Activated T-cell treated with anti-CD3 and anti-CD28 coated beads, Interleukin-2, amount 50 U/mL, for 24 hours (primary cell): Measurements from ENCODE around the gene NPHP1.
"Not testable (repeated sequence)": the region's sequence is repeated elsewhere in the genome, so short reads cannot be mapped to it uniquely, and the experiment has no call there.

Experiments used
- DNase-seq: peaks from one replicate; pipeline ENCODE4 v3.0.0-alpha.2; 2020
- H3K27ac Mint-ChIP-seq: 2 replicates; pipeline ENCODE4 v1.8.0; 2020; ENCODE audit warnings: mild to moderate bottlenecking, mixed read lengths
- H3K27me3 Mint-ChIP-seq: 2 replicates; pipeline ENCODE4 v1.8.0; 2020; ENCODE audit warnings: mixed read lengths
- H3K36me3 Mint-ChIP-seq: 2 replicates; pipeline ENCODE4 v1.8.0; 2020; ENCODE audit warnings: low read depth, mixed read lengths
- H3K4me1 Mint-ChIP-seq: 2 replicates; pipeline ENCODE4 v1.8.0; 2020; ENCODE audit warnings: low read depth, mixed read lengths
- H3K4me3 Mint-ChIP-seq: 2 replicates; pipeline ENCODE4 v1.8.0; 2020; ENCODE audit warnings: mild to moderate bottlenecking, moderate library complexity, mixed read lengths
- H3K9me3 Mint-ChIP-seq: 2 replicates; pipeline ENCODE4 v1.8.0; 2020; ENCODE audit warnings: mixed read lengths

The NPHP1 gene

DNA sequence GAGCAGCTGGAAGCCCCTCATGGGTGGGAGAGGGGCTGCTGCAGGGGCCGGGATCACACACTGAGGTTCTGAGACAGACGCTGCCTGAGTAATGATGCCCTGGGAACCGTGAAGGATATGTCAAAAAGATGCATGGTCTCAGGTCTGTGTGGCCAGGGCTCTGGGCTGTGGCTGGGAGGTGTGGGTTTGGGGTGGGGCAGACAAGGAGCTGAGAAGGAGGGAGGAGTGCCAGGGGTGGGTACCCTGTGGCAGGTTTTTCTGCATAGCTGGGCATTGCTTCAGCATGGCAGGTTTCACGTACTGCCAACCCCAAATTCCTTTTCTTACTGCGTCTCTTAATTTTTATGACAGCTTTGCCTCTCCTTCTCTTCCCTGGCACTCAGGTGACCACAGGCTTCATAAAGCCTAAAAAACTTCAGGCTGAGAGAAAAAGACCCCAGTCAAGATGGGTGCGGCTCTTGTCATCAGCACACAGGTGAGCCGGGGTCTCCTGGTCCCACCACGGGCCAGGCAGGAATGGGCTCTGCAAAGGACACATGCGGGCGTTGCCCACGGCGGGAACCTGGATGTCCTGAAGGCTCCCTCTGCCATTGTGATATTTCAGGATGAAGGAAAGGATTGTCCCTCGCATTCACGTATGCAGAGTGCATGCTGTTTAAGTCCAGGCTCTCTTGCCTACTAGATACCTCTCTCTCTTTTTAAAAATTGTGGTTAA, 107.2 kb downstream of the NPHP1 start:
- peaks cover 18% of the 10 kb centered on the region for H3K27me3 Mint-ChIP-seq
- no peak overlapping the region for H3K4me3 Mint-ChIP-seq
- H3K27ac Mint-ChIP-seq = no peak overlapping the region
- DNase-seq = no peak
- no peaks in the 10 kb centered on the region for H3K9me3 Mint-ChIP-seq
- H3K4me1 Mint-ChIP-seq = peaks cover 9% of the 10 kb centered on the region
- H3K36me3 Mint-ChIP-seq = no peaks in the 10 kb centered on the region

DNA sequence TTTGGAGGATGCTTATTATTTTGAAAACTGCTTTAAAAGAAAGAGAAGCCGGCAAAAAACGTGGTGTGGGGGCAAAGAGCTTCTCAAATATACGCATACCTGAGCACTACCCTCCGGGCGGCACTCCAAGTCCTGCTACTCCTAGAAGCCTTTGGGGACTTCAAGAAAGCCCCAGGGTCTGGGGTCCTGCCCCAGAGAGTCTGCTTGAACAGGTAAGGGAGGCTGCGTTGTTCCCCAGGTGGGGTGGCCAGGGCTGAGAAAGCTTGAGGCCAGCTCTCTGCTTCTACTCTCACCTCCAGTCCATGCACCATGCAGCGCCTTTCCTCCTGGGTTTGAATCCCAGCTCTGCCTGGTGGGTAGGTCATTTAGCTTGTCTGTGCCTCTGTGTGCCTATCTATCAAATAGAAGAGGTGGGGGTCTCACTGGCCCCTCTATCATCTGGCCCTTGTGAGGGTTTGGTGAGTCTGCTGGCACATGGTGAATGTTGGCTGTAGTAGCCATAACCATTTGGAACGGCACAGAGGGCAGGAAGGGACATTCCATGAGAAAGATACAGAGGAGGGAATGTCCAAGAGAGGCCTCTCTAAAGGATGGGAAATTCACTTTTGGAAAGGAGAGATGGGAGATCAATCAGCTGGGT, 108.7 kb downstream of the NPHP1 start:
- no peak for DNase-seq
- Mint-ChIP-seq H3K36me3 (no peaks in the 10 kb centered on the region), H3K4me3 (no peak overlapping the region), H3K9me3 (no peaks in the 10 kb centered on the region), H3K27ac (no peak overlapping the region), H3K4me1 (peaks cover 2% of the 10 kb centered on the region), H3K27me3 (peaks cover 7% of the 10 kb centered on the region)

DNA sequence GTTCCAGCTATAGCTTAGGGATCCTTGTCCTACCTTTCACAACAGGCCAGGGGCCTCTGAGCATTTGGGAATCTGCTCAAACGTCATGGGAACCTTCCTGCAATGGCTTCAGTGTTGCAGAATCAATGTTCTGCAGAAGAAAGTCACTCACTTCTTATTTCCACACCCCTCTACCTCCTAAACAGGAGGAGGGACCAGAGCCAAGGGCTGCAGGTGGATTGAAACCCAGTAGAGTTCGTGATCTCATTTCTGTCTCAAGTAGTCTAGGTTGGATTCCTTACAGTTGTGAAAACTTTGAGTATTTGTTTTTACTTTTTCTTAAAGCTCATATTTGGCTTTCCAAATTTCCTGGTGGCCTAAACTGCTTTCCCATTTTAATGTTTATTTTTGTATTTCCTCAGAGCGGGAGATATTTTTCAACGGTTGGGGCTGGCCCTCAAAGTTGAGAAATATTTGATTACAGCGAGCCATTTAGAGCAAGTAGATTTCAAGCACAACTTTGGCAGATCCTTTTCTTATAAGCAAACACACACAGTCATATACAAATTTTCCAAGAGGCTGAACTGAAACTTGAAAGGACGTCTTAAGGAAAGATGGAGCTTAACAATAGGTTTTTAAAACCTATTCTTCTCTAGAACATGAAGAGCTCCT, 109.8 kb downstream of the NPHP1 start:
- H3K4me1 Mint-ChIP-seq, H3K27ac Mint-ChIP-seq, H3K27me3 Mint-ChIP-seq, H3K4me3 Mint-ChIP-seq, DNase-seq, H3K9me3 Mint-ChIP-seq, H3K36me3 Mint-ChIP-seq: not testable (repeated sequence)

DNA sequence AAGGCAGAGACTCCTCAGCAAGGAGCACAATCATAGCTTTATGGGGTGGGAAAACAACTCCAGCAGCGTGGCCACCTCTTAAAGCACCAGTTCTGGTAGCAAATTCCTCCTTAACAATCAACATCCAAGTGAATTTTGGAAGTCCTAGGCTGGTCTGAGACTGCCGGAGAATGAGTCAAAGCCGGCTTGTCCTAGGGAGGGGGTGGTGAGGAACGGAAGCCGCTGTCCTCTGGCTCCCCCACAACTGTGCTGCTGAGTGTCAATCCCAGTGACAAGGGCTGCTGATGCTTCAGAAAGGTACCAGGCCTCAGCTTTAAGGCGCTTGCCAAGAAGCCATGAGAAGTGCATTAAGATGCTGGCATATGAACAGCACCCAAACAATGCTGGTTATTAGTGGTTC, 110.9 kb downstream of the NPHP1 start:
- H3K27ac Mint-ChIP-seq, H3K4me3 Mint-ChIP-seq, H3K9me3 Mint-ChIP-seq: not testable (repeated sequence)

DNA sequence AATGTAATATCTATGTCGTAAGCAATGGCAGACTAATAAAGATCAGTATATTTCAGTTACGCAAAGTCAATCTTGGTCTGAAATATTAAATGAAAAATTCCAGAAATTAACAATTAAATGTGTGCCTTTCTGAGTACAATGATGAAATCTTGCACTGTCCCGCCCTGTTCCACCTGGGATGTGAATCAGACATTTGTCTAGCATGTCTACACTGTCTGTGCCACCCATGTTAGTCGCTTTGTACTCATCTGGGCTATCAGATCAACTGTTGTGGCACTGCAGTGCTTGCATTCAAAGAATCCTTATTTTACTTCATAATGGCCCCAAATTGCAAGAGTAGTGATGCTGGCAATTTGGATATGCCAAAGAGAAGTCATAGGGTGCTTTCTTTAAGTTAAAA, 114.6 kb downstream of the NPHP1 start:
- DNase-seq, H3K27me3 Mint-ChIP-seq, H3K4me1 Mint-ChIP-seq, H3K27ac Mint-ChIP-seq, H3K36me3 Mint-ChIP-seq, H3K9me3 Mint-ChIP-seq, H3K4me3 Mint-ChIP-seq: not testable (repeated sequence)

More for the DNA sequence above, 110.9 kb downstream of the NPHP1 start:
- not testable (repeated sequence) for DNase-seq, H3K4me1 Mint-ChIP-seq, H3K27me3 Mint-ChIP-seq, H3K36me3 Mint-ChIP-seq

DNA sequence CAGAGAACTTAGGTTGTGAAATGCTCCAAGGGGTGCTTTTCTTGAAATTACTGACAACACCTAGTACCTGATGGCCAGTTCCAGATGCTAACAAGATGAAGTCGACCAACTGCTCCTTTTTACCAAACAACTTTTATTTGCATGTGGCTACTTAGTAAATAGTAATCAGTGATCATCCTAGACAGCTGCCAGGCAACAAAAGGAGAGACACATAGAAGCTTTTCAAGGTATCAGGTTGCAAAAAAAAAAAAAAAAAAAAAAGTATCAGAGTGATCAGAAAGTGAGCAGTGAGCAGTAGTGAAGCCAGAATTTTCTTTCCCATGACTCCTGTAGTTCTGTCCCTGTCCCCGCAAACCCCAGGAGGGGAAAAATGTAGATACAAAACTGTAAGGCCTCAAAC, 121.1 kb downstream of the NPHP1 start:
- H3K27ac Mint-ChIP-seq, H3K36me3 Mint-ChIP-seq, H3K27me3 Mint-ChIP-seq, H3K9me3 Mint-ChIP-seq, H3K4me3 Mint-ChIP-seq, DNase-seq, H3K4me1 Mint-ChIP-seq: not testable (repeated sequence)

DNA sequence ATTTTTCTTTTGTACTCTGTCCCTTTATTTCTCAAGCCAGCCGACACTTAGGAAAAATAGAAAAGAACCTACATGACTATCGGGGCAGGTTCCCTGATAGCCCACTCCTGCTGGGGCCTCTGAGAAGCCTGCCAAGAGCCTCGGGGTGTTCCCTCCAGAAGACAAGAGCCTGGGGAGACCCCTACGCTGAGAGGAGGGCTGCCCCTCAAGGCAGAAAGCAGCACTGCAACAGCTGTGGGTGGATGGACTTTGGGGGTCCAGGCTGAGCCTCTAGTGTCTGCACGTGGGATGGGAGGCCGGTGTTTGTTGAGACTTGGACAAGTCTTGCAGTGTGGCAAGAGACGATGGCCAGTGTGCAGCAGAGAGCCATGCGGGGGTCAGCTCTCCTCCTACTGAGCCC, 121.7 kb downstream of the NPHP1 start:
- not testable (repeated sequence) for H3K4me1 Mint-ChIP-seq, H3K36me3 Mint-ChIP-seq, DNase-seq

DNA sequence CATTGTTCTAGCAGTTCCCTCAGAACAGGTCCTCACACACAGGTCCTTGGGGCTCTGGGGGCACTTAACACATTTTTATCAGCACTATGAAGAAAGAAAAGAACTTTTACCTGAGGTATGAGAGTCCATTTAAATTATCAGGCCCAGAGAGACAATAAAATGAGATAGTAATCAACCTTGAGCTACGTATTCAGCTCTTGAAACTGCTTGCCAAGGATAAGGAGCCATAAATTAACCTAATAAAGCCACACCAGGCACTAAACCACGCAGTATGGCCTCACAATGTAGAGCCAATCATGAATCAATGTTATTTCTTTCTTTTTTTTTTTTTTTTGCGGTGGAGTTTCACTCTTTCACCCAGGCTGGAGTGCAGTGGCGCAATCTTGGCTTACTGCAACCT, 126.7 kb downstream of the NPHP1 start:
- not testable (repeated sequence) for H3K27me3 Mint-ChIP-seq, H3K9me3 Mint-ChIP-seq, H3K36me3 Mint-ChIP-seq, H3K4me3 Mint-ChIP-seq, H3K4me1 Mint-ChIP-seq, H3K27ac Mint-ChIP-seq, DNase-seq

More for the DNA sequence above, 121.7 kb downstream of the NPHP1 start:
- not testable (repeated sequence) for H3K27me3 Mint-ChIP-seq, H3K4me3 Mint-ChIP-seq, H3K27ac Mint-ChIP-seq, H3K9me3 Mint-ChIP-seq

DNA sequence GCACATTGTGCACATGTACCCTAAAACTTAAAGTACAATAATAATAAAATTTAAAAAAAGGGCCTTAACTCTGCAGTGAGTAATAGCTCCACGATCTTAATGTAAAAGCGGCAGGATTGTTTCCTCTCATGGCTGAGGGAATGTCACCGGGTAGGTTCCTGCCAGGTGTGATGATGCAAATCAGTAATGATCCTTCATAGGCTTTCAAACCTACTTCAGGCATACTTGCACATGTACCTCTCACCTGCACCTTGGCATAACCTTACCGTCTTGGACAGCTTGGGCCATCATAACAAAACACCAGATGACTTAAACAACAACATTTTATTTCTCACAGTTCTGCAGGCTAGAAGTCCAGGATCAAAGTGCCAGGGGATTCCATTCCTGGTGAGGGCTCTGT, 128.9 kb downstream of the NPHP1 start:
- H3K4me3 Mint-ChIP-seq, H3K27ac Mint-ChIP-seq, DNase-seq, H3K36me3 Mint-ChIP-seq, H3K27me3 Mint-ChIP-seq, H3K4me1 Mint-ChIP-seq, H3K9me3 Mint-ChIP-seq: not testable (repeated sequence)
